Activated CD8-positive, alpha-beta memory T cell treated with anti-CD3 and anti-CD28 coated beads, Interleukin-2, amount 50 U/mL, for 24 hours (primary cell): ENCODE data around the gene DCP2.

ENCODE experiments used
- DNase-seq: peaks from one replicate; pipeline ENCODE4 v3.0.0-alpha.2; 2020; ENCODE audit errors: extremely low read depth

DCP2 gene

GRCh38 chr5:113044776-113045465 lies 68.3 kb downstream of the DCP2 start:
- DNase-seq: no peak

GRCh38 chr5:113047234-113047633 lies 70.6 kb downstream of the DCP2 start:
- no peak for DNase-seq

GRCh38 chr5:113047733-113048652 lies 71.4 kb downstream of the DCP2 start:
- DNase-seq: no peak

- DNase-seq: no peak
These were observed 72.3 kb downstream of the DCP2 start for GRCh38 chr5:113048931-113049330.

- DNase-seq: no peak
These were observed 74.3 kb downstream of the DCP2 start for GRCh38 chr5:113050721-113051382.

- no peak for DNase-seq
These were observed 75.6 kb downstream of the DCP2 start for GRCh38 chr5:113052041-113052795.

- DNase-seq: no peak
These were observed 77.0 kb downstream of the DCP2 start for GRCh38 chr5:113053511-113053995.

- DNase-seq: no peak
These were observed 78.3 kb downstream of the DCP2 start for GRCh38 chr5:113054899-113055298.

GRCh38 chr5:113056988-113057387 lies 80.4 kb downstream of the DCP2 start:
- no peak for DNase-seq

GRCh38 chr5:113057557-113057984 lies 81.0 kb downstream of the DCP2 start:
- DNase-seq: no peak

- no peak for DNase-seq
These were observed 81.7 kb downstream of the DCP2 start for GRCh38 chr5:113058269-113058668.

GRCh38 chr5:113058706-113059226 lies 82.2 kb downstream of the DCP2 start:
- DNase-seq: no peak

GRCh38 chr5:113059232-113060040 lies 82.8 kb downstream of the DCP2 start:
- no peak for DNase-seq

- DNase-seq: no peak
These were observed 83.9 kb downstream of the DCP2 start for GRCh38 chr5:113060408-113061025.

GRCh38 chr5:113061846-113062780 lies 85.5 kb downstream of the DCP2 start:
- no peak for DNase-seq

- no peak for DNase-seq
These were observed 86.4 kb downstream of the DCP2 start for GRCh38 chr5:113062869-113063508.

GRCh38 chr5:113063927-113064326 lies 87.3 kb downstream of the DCP2 start:
- DNase-seq: no peak

GRCh38 chr5:113064806-113065205 lies 88.2 kb downstream of the DCP2 start:
- no peak for DNase-seq
